Measurements from ENCODE around the gene SLC39A8.
A peak's percentile ranks its signal among the peaks of the same experiment; 100 is the strongest.

The SLC39A8 gene

GRCh38 chr4:102302762-102303161 lies 42.5 kb downstream of the SLC39A8 start:
- Histone ChIP-seq H3K27ac (no peak overlapping the region), H3K27me3 (replicated peaks) (no peaks in the 10 kb centered on the region), H3K36me3 (replicated peaks) (no peaks in the 10 kb centered on the region), H3K4me3 (ENCODE audit: low read depth, low read length) (no peak overlapping the region)
- TF ChIP-seq, protein P1, sequence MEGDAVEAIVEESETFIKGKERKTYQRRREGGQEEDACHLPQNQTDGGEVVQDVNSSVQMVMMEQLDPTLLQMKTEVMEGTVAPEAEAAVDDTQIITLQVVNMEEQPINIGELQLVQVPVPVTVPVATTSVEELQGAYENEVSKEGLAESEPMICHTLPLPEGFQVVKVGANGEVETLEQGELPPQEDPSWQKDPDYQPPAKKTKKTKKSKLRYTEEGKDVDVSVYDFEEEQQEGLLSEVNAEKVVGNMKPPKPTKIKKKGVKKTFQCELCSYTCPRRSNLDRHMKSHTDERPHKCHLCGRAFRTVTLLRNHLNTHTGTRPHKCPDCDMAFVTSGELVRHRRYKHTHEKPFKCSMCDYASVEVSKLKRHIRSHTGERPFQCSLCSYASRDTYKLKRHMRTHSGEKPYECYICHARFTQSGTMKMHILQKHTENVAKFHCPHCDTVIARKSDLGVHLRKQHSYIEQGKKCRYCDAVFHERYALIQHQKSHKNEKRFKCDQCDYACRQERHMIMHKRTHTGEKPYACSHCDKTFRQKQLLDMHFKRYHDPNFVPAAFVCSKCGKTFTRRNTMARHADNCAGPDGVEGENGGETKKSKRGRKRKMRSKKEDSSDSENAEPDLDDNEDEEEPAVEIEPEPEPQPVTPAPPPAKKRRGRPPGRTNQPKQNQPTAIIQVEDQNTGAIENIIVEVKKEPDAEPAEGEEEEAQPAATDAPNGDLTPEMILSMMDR (IDR thresholded peaks at IDR 0.05; ENCODE audit: low read depth, low read length, missing control alignments): no peak
- in situ Hi-C loops (cut with HindIII; ENCODE audit: low pct_ligation_motif_present, low sequenced_read_pairs): no loop called here
- DNase-seq: no peak

- no peak overlapping the region for H3K4me3 ChIP-seq (ENCODE audit: low read depth, low read length)
- no peak overlapping the region for H3K27ac ChIP-seq
- H3K27me3 ChIP-seq (replicated peaks): no peaks in the 10 kb centered on the region
- DNase-seq: no peak
- H3K36me3 ChIP-seq (replicated peaks): no peaks in the 10 kb centered on the region
- TF ChIP-seq, protein P1 (IDR thresholded peaks at IDR 0.05; ENCODE audit: low read depth, low read length, missing control alignments): no peak
- in situ Hi-C loops (cut with HindIII; ENCODE audit: low pct_ligation_motif_present, low sequenced_read_pairs): no loop called here
Observed at GRCh38 chr4:102301167-102301566, 44.1 kb downstream of the SLC39A8 start.

DNA sequence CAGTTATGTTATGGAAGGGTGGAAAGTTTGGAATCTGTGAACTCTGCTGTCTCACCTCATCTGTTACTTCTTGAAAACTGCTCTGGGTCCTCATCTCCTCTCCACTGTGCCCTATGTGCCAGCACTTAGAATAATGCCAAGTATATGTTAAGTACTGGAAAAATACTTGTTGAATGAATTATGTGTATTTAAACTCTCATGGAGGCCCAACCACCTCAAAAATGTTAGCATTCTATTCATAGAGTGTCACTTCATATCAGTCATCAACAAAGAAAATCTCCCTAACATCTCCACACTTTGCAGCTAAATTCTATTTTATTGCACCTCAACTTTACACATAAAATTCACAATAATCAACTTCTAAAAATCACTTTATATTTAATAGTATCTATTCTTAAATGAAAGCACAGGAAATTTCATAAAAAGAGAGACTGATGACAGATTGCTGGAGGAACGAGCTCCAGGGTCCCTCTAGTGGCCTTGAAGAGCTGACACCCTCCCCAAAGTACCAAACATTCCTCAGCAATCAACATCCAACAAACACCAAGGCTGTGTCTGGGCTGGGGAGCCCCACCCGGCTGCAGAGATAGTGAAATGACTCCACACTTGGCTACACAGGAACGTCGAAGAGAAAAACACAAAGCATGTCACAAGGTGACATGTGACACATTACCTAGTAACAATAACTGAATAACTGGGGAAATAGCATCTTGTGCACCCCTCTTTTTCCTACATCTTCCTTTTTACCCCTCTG lies 45.8 kb downstream of the SLC39A8 start:
- TF ChIP-seq, protein P1 (IDR thresholded peaks at IDR 0.05; ENCODE audit: low read depth, low read length, missing control alignments): peak; percentile 87
- in situ Hi-C loops (cut with HindIII; ENCODE audit: low pct_ligation_motif_present, low sequenced_read_pairs): no loop called here
- no peak overlapping the region for H3K27ac ChIP-seq
- H3K27me3 ChIP-seq (replicated peaks): no peaks in the 10 kb centered on the region
- no peaks in the 10 kb centered on the region for H3K36me3 ChIP-seq (replicated peaks)
- H3K4me3 ChIP-seq (ENCODE audit: low read depth, low read length): no peak overlapping the region
- peak; percentile 54 for DNase-seq

DNA sequence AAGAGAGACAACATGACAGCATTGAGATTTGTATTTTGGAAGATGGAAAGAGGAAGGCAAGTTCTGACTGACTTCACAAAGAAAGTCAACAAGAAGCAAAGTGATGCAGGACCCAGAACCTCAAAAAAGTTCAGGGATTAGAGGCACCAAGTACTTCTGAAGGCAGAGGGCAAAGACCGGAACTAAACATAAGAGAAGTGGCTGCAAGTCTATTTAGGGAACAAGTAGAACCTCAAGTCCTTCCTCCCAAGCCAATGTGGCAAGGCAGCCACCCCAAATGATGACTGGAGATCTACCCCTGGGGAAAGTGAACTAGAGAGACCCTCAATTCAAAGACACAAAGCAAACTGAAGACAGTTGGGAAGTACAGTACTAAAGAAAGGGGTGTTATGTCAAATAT lies 46.6 kb downstream of the SLC39A8 start:
- H3K27ac ChIP-seq: no peak overlapping the region
- H3K36me3 ChIP-seq (replicated peaks): no peaks in the 10 kb centered on the region
- TF ChIP-seq, protein P1 (IDR thresholded peaks at IDR 0.05; ENCODE audit: low read depth, low read length, missing control alignments): no peak
- H3K4me3 ChIP-seq (ENCODE audit: low read depth, low read length): no peak overlapping the region
- in situ Hi-C loops (cut with HindIII; ENCODE audit: low pct_ligation_motif_present, low sequenced_read_pairs): no loop called here
- no peak for DNase-seq
- no peaks in the 10 kb centered on the region for H3K27me3 ChIP-seq (replicated peaks)

DNA sequence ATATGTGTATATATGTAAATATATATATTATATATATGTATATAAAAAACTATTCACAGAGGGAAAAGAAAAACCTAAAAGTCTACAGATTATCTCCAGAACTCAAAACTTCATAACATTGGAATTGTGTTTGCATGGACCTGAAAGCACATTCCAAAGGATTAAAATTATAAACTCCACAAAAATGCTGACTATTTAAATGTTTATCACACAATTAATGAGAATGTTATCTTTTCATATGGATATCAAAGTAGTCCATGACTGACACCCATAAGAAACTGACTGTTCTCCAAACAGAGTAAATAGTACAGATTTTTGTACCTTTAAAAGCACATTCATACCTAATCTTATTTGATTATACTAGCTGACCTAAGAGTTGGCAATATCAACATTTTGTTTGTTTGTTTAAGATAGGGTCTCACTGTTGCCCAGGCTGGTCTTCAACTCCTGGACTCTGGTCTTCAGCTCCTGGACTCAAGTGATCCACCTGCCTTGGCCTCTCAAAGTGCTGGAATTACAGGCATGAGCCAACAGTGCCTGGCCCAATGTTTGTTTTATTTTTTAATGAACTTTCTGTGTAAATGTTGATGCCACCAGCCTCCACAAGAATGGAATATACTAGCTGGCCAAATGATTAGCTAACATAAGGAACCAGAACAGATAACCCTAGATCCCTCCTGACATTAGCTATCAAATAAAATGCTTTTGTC lies 50.0 kb downstream of the SLC39A8 start:
- Histone ChIP-seq H3K36me3 (replicated peaks) (no peaks in the 10 kb centered on the region), H3K27me3 (replicated peaks) (no peaks in the 10 kb centered on the region), H3K27ac (no peak overlapping the region), H3K4me3 (ENCODE audit: low read depth, low read length) (no peak overlapping the region)
- in situ Hi-C loops (cut with HindIII; ENCODE audit: low pct_ligation_motif_present, low sequenced_read_pairs): no loop called here
- DNase-seq: no peak
- TF ChIP-seq, protein P1 (IDR thresholded peaks at IDR 0.05; ENCODE audit: low read depth, low read length, missing control alignments): no peak
